GM12878 (cell line): ENCODE data around the gene BEST4. TPM values are rescaled to one million over a fixed set of nuclear protein-coding genes. Genes with fewer than 3 reads are reported as not detected.

Experiments used
- ATAC-seq: fragments of 200-7000 bp; cut with Tn5 transposase; 3 replicates; pipeline ENCODE4 v1.9.1; 2020; ENCODE audit warnings: mild to moderate bottlenecking, moderate library complexity
- BruUV-seq: library from RNA; stranded (reverse); fragments of 400-500 nt; replicated peaks from 2 replicates; lab custom pipeline; 2021; lab: Mats Ljungman, UMichigan
- CTCF ChIA-PET: fragments of 300-600 bp; sonication (Branson Sonifier 250); formaldehyde crosslinking; extraction: SDS; loops from one replicate; lab custom pipeline; 2021; ENCODE audit warnings: inconsistent platforms; lab: Yijun Ruan, JAX
- POLR2A ChIA-PET: fragments of 350-600 bp; formaldehyde crosslinking; extraction: SDS; loops from one replicate; lab custom pipeline; 2021; ENCODE audit warnings: inconsistent platforms; lab: Charles Lee
- RAD21 ChIA-PET: fragments of 300-600 bp; sonication (Branson Sonifier 250); formaldehyde crosslinking; loops from one replicate; lab custom pipeline; 2023; ENCODE audit warnings: antibody characterized with exemption; ENCODE audit not compliant: unreplicated experiment; lab: Charles Lee
- SMC1A ChIA-PET: fragments of 300-600 bp; sonication (Branson Sonifier 250); formaldehyde crosslinking; loops from one replicate; lab custom pipeline; 2023; ENCODE audit not compliant: unreplicated experiment, uncharacterized antibody; lab: Charles Lee
- DNase-seq: peaks from one replicate; pipeline ENCODE4 v3.0.0-alpha.2; 2011; ENCODE audit warnings: low read depth, low spot score
- FAIRE-seq: peaks from 3 replicates; lab custom pipeline; 2011; peaks lifted over from hg19 to GRCh38; lab: Jason Lieb, UNC
- H2AFZ ChIP-seq: 2 replicates; pipeline ENCODE4 v1.6.0; 2011; ENCODE audit warnings: low read depth, low read length, control low read depth; ENCODE audit not compliant: control insufficient read depth
- H3K27ac ChIP-seq: 2 replicates; pipeline ENCODE4 v1.5.1; 2011; ENCODE audit warnings: control low read depth; ENCODE audit not compliant: control insufficient read depth, insufficient read depth
- H3K27me3 ChIP-seq, 2 experiments: replicated peaks in 1 of 2; 2 replicates each; pipeline versions ENCODE4 v1.6.0 to v1.6.1; 2011; ENCODE audit warnings: low read length in 1 of 2; ENCODE audit not compliant: control insufficient read depth in 2 of 2, insufficient read depth in 2 of 2
- H3K36me3 ChIP-seq, 2 experiments: 2 replicates each; pipeline ENCODE4 v1.5.1; 2011; ENCODE audit warnings: low read length in 1 of 2; ENCODE audit not compliant: control insufficient read depth in 2 of 2, insufficient read depth in 2 of 2
- H3K4me1 ChIP-seq: 2 replicates; pipeline ENCODE4 v1.6.1; 2011; ENCODE audit warnings: mild to moderate bottlenecking, low read length, moderate library complexity, mixed read lengths; ENCODE audit not compliant: control insufficient read depth, insufficient read depth
- H3K4me2 ChIP-seq: 2 replicates; pipeline ENCODE4 v1.6.0; 2011; ENCODE audit warnings: control low read depth; ENCODE audit not compliant: control insufficient read depth, insufficient read depth
- H3K4me3 ChIP-seq: fragments of 200-600 bp; sonication (generic); 2 replicates; pipeline ENCODE4 v1.5.1; 2016
- H3K79me2 ChIP-seq: 2 replicates; pipeline ENCODE4 v1.6.0; 2011; ENCODE audit warnings: low read length; ENCODE audit not compliant: control insufficient read depth, insufficient read depth
- H3K9ac ChIP-seq: 2 replicates; pipeline ENCODE4 v1.8.0; 2011; ENCODE audit warnings: low read length, control low read depth, mixed read lengths; ENCODE audit not compliant: control insufficient read depth, insufficient read depth
- H3K9me3 ChIP-seq: replicated peaks from 3 replicates; pipeline ENCODE4 v1.5.1; 2011; ENCODE audit warnings: mild to moderate bottlenecking, low read length; ENCODE audit not compliant: control insufficient read depth, insufficient read depth
- H4K20me1 ChIP-seq: 2 replicates; pipeline ENCODE4 v1.6.0; 2011; ENCODE audit not compliant: control insufficient read depth, insufficient read depth
- ATF7 ChIP-seq: fragments of 450-650 bp; IDR thresholded peaks from 2 replicates; pipeline ENCODE4 v1.6.1; 2016; ENCODE audit warnings: low read depth, mild to moderate bottlenecking
- BMI1 ChIP-seq: fragments of 450-650 bp; IDR thresholded peaks from 2 replicates; pipeline ENCODE4 v1.6.1; 2016; ENCODE audit warnings: mild to moderate bottlenecking, moderate library complexity, borderline replicate concordance
- CBX5 ChIP-seq: sonication (generic); IDR thresholded peaks from 2 replicates; pipeline ENCODE4 v1.6.1; 2016; ENCODE audit warnings: low read depth, moderate library complexity, mild to moderate bottlenecking, inconsistent platforms
- MXI1 ChIP-seq: fragments of 150-350 bp; IDR thresholded peaks from 2 replicates; pipeline ENCODE4 v1.6.1; 2011; ENCODE audit warnings: low read depth, mild to moderate bottlenecking, inconsistent platforms, low read length, improper control_type of control experiment
- RELA ChIP-seq: fragments of 450-650 bp; IDR thresholded peaks from 2 replicates; pipeline ENCODE4 v1.8.0; 2014; ENCODE audit warnings: borderline replicate concordance; ENCODE audit not compliant: partially characterized antibody
- TCF3 ChIP-seq: IDR thresholded peaks from 2 replicates; pipeline ENCODE4 v1.6.1; 2012; ENCODE audit warnings: low read depth, mild to moderate bottlenecking, low read length, borderline replicate concordance; ENCODE audit not compliant: insufficient read depth
- ZBTB11 ChIP-seq: fragments of 450-650 bp; formaldehyde crosslinking; IDR thresholded peaks from 2 replicates; pipeline ENCODE4 v1.5.0; 2022; ENCODE audit warnings: mild to moderate bottlenecking, missing genetic modification characterization
- ZNF24 ChIP-seq: fragments of 450-650 bp; IDR thresholded peaks from 2 replicates; pipeline ENCODE4 v1.6.1; 2017; ENCODE audit warnings: antibody characterized with exemption, mild to moderate bottlenecking
- WGBS: methylation state at CpG from one replicate; pipeline ENCODE4 v1.1.6; 2016; ENCODE audit warnings: low lambda C conversion rate; ENCODE audit not compliant: insufficient replicate concordance, insufficient coverage; ENCODE audit errors: missing lambda C conversion rate; 5-methylcytosine and 5-hydroxymethylcytosine counted together
- in situ Hi-C: fragments of 300-500 bp; cut with MboI; formaldehyde crosslinking; loops from 9 replicates; pipeline ENCODE4 v1.14.3; 2018; ENCODE audit warnings: mixed read lengths
- intact Hi-C: fragments of 100-400 bp; cut with micrococcal nuclease; formaldehyde crosslinking; loops from one replicate; pipeline ENCODE4 v1.14.2; 2022; ENCODE audit not compliant: unreplicated experiment
- polyA plus RNA-seq, 11 experiments: library from polyadenylated mRNA; depleted of rRNA in 4 of 11; unstranded in 6 of 11; stranded (reverse) in 5 of 11; fragments of >200 nt; fragmentation: Nextera tagmentation in 4 of 11; fragmentation: Illumina TruSeq in 1 of 11; extraction: Ambion mirVana in 4 of 11; extraction: Trizol in 1 of 11; gene quantifications; 1 replicate in 1 of 11; 2 replicates in 10 of 11; pipeline versions ENCODE4 v1.2.1 to v1.2.3, GENCODE V29; 2011 to 2016; ENCODE audit warnings: inconsistent platforms in 2 of 11, missing spikeins in 2 of 11, low read depth in 1 of 11
- total RNA-seq, 4 experiments: library from RNA; depleted of rRNA in 3 of 4; stranded (reverse); fragments of >200 nt in 3 of 4; fragmentation: Illumina TruSeq in 1 of 4; extraction: Trizol in 1 of 4; gene quantifications; 2 replicates each; pipeline versions ENCODE4 v1.2.1 to v1.2.3, GENCODE V29; 2013 to 2021
- TF ChIP-seq, protein P1 (sequence below), 3 experiments: IDR thresholded peaks in 2 of 3; conservative IDR thresholded peaks in 1 of 3; 2 replicates each; pipeline ENCODE4 v1.5.1; 2011; ENCODE audit warnings: low read depth in 3 of 3, low read length in 3 of 3, mild to moderate bottlenecking in 3 of 3, control low read depth in 2 of 3, moderate library complexity in 2 of 3, inconsistent platforms in 1 of 3, mixed read lengths in 1 of 3; ENCODE audit not compliant: control insufficient read depth in 2 of 3, insufficient read depth in 1 of 3; ENCODE audit errors: extremely low read depth in 1 of 3

BEST4 gene
- total and polyA plus RNA-seq, 10 of the 15 experiments (the other 5 are each of a cell fraction or from before 2014, with no cell fraction given): 0.06 to 1.3 (median 0.42) TPM

DNA sequence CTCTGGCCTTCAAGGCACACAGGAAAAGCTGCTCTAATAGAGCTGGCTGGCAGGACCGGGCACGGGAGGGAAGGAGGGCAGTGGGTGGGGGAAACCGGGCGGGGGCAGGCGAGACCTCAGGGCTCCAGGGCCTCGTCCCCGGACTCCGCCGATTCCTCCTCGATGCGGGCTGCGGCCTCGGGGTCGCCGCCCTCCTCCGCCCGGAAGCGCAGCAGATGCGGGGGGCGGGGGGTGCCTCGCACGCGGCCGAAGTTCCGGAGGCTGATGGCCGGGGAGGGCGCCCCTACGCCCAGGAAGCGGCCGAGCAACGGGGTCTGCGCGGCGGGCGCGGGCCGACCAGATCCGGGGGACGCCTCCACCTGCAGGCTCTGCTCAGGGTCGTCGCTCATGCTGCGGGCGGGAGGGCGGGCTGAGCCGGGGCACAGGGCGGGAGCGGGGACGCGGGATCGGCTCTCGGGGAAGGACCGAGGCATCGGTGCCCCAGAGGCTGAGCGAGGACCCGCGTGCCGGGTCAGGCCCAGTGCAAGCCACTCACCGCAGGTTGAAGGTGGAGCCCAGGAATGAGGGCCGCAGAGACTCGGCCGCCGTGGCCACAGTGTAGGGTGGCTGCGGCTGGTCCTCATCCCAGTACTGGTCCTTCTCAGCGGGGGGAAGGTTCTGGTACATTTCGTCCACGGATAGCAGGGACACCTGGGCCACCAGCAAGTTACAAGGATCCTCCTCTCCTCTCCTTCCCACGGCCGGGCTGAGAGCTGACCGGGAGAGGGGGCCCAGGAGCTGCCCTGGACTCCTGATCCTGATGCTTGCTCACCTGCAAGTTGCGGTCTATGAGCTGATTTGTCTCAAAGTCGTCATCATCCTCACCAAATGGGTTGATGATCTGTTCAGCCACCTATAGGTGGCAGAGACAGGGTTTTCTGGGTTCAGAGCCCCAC is 3.6 kb downstream of the BEST4 start (continued):
- TF ChIP-seq TCF3: 0 out of 2 replicates have a peak, but pooled peaks have one; percentile 3
- TF ChIP-seq CBX5: no peak
- 0 out of 2 replicates have a peak, but pooled peaks have one; percentile 24 for TF ChIP-seq ATF7
- TF ChIP-seq, protein P1, sequence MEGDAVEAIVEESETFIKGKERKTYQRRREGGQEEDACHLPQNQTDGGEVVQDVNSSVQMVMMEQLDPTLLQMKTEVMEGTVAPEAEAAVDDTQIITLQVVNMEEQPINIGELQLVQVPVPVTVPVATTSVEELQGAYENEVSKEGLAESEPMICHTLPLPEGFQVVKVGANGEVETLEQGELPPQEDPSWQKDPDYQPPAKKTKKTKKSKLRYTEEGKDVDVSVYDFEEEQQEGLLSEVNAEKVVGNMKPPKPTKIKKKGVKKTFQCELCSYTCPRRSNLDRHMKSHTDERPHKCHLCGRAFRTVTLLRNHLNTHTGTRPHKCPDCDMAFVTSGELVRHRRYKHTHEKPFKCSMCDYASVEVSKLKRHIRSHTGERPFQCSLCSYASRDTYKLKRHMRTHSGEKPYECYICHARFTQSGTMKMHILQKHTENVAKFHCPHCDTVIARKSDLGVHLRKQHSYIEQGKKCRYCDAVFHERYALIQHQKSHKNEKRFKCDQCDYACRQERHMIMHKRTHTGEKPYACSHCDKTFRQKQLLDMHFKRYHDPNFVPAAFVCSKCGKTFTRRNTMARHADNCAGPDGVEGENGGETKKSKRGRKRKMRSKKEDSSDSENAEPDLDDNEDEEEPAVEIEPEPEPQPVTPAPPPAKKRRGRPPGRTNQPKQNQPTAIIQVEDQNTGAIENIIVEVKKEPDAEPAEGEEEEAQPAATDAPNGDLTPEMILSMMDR (IDR thresholded peaks at IDR 0.05 in 2 of 3, conservative IDR thresholded peaks at IDR 0.05 in 1 of 3; ENCODE audit: control insufficient read depth in 2 of 3, extremely low read depth in 1 of 3, insufficient read depth in 1 of 3, low read depth in 3 of 3, low read length in 3 of 3): peak; percentile 16 to 46 (median 19); a peak in 4 of 6 replicates
- TF ChIP-seq MXI1: peak; percentile 52; the same call in 1 of the 2 replicates
- TF ChIP-seq BMI1: no peak

- RAD21 ChIA-PET: interaction anchor here (0.6 to 2.8 kb wide), 8 partner anchors 9 to 340 kb away, joined by 3 to 11 read pairs (median 4); partner anchors contain the start of genes HECTD3, RNU5D-1, RPS8 and UROD
- FAIRE-seq (no peak), ATAC-seq (no peak), DNase-seq (no peak)
- H4K20me1 ChIP-seq: peaks cover 2% of the 10 kb centered on the region; the same call in 1 of the 2 replicates
- H3K27ac ChIP-seq: peak overlapping the region; percentile 46
- peak overlapping the region; percentile 79 for H2AFZ ChIP-seq
- peak overlapping the region; percentile 95 for H3K4me2 ChIP-seq
- TF ChIP-seq ZNF24 (no peak), RELA (no peak), ZBTB11 (no peak)
- TF ChIP-seq, all 136 proteins: peak for 0
- TSS peak; percentile 81 for BruUV-seq
- Histone ChIP-seq H3K4me1 (peaks cover 32% of the 10 kb centered on the region), H3K27me3 (no peaks in the 10 kb centered on the region), H3K36me3 (peaks cover 0 to 14% of the 10 kb centered on the region in 2 experiments; a peak in 3 of 4 replicates), H3K79me2 (peaks cover 3% of the 10 kb centered on the region), H3K4me3 (peak overlapping the region; percentile 63), H3K9ac (peak overlapping the region; percentile 69), H3K9me3 (no peaks in the 10 kb centered on the region)
- intact Hi-C loops (no loop called here), in situ Hi-C loops (no loop called here)
- WGBS: 6% methylated on average over 8 of the region's 8 CpGs
- ChIA-PET SMC1A (interaction anchor here (0.6 to 2.5 kb wide), 5 partner anchors 52 to 592 kb away, joined by 3 to 9 read pairs (median 4); partner anchors contain the start of gene RNU5D-1), POLR2A (interaction anchor here (0.6 to 3.0 kb wide), 11 partner anchors 9 to 522 kb away, joined by 3 to 29 read pairs (median 4); partner anchors contain the start of genes RNU5D-1, RPS8 and UROD), CTCF (interaction anchor here (0.9 to 5.2 kb wide), 11 partner anchors 8 to 228 kb away, joined by 3 to 40 read pairs (median 5); partner anchors contain the start of genes BTBD19, PLK3, RNU5D-1 and RPS8)
These were observed 4.3 kb downstream of the BEST4 start for GRCh38 chr1:44783697-44784093.
